Amygdala (tissue), 56 donors: ENCODE measurements around the gene ZMIZ1.

Experiments
- DNase-seq, 56 donors: peaks; one replicate each; lab custom pipeline; 2025; lab: John Stamatoyannopoulos, UW

The ZMIZ1 gene

DNA sequence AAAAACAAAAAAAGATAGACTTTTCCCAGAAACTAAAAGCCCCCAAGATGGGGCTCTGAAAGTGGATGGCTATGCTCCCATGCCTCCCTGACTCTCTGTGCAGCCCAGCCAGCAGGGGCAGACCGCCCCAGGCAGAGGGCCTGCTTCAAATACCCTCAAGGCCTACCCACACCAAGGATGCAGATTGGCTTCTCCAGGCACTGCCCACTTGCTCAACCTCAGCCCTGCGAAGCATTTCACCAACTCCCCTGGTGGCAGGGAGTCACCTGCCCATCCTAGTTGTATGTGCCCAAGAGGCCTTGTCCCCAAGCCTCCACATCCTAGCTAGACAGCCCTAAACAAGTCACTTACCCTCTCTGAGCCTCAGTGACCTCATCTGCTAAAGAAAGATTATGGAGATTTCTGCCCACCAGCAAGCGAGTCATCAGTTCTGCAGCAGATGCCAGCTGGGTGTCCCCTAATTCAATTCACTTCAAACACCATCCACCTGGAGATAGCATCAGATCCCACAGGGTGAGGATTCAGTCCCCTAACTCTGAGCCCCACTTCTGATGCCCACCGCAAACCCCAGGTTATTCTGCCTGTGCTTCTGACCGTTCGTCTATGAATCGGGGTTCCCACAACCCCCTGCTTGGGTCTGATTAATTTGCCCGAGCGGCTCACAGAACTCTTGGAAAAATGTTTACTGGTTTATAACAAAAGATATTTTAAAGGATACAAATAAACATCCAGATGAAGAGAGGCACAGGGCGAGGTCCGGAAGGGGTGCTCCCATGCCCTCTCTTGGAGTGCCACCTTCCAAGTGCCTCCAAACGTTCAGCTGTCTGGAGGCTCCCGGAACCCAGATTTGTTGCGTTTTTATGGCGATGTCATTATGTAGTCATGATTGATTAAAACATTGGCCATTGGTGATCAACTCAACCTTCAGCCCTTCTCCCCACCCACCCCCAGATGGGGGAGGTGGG is 18.6 kb upstream of the ZMIZ1 start:
- no peak for DNase-seq

DNA sequence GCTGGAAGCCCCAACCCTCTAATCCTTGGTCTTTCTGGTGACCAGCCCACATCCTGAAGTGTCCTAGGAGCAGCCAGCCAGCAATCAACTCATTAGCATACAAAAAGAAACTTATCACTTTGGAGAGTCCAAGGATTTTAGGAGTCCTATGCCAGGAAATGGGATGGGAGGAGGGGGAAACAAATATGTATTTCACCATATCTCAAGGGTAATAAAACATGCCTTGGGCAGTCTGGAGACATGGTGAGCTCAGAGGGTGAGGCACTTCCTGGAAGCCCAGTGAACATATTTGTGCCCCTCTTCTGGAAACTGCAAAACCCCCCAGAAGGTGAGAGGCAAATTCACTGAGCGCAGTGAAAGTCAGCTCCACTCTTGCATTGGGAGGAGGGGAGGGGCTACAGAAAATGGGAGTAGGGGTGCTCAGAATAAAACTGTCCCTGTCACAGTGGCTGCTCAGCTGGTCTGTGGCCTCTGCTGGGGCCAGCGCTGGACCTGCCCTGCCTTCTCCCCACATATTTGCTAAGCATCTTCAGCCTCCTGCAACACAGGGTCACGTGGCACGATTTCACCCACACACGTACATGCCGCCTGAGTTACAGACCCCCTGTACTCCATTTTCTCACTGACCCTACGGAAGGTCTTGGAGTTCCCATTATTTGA is 17.7 kb upstream of the ZMIZ1 start:
- no peak for DNase-seq

DNA sequence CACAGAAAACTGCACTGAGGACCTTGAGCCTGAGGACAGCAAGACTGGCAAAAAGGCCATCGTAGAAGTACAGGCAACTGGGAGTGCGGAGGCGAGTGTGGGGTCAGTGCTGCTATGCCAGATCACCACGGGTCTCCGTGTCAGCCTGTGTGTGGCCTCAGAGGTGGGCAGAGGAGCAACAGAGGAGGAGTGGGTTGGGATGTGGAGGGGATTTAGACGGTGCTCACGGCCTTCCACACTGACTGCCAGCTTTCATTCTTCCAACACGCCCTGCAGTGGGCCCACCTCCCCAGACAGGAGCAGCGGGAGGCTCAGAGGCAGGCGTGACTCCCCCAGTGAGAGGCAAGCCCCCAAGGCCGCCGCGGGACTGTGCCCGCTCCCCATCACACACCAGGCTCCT is 17.0 kb upstream of the ZMIZ1 start:
- DNase-seq, result no peak

DNA sequence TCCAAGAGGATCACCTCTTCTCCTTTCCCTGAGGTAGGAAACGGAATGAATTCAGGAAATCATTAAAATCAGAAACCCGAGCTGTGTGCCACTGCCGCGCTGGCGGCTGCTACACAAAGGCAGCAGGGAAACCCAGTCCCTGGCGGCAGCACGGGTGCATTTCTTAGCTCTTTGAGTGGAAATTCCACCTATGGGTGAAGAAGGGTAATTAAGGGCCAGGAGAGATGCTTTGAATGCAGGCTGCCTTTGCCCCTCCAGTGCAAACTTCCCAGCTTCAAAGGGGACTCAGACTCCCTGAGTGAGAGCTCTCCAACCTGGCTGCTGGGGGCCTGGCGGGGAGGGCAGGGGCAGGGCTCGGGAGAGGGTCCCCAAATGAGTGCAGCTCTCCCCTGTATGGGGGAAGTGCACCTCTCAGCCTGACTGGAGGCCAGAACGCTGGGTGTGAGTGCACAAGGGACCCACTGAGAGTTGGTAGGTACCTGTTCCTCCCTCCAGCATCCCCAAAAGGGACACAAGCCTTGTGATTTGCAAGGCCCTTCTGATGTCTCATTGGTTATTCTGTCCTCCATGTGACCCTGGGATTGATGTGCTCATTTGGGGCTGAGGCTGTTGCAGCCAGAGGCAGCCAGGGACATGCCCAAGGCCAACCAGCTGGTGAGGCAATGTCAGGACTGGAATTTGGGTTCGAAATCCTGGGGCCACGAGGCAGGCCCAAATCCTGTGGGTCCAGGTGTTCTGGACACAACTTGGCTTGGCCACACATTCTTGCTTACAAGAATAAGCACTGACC is 16.3 kb upstream of the ZMIZ1 start:
- no peak for DNase-seq

DNA sequence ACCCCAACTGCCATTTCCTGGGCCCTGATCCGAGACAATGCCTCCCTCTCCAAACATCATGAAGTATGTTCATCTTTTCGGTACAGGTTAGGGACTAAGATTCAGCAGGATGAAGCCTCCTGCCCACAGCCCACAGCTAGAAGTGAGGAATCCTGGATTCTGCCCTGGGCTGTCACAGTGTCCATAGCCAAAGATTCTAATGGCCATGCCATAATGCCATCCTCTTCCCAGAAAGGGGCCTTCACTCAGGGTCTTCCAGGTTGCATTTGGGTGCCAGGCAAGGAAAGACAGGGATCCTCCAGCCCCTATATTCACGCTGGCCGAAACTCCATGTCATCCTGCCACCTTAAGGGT is 15.7 kb upstream of the ZMIZ1 start:
- DNase-seq, result no peak

DNA sequence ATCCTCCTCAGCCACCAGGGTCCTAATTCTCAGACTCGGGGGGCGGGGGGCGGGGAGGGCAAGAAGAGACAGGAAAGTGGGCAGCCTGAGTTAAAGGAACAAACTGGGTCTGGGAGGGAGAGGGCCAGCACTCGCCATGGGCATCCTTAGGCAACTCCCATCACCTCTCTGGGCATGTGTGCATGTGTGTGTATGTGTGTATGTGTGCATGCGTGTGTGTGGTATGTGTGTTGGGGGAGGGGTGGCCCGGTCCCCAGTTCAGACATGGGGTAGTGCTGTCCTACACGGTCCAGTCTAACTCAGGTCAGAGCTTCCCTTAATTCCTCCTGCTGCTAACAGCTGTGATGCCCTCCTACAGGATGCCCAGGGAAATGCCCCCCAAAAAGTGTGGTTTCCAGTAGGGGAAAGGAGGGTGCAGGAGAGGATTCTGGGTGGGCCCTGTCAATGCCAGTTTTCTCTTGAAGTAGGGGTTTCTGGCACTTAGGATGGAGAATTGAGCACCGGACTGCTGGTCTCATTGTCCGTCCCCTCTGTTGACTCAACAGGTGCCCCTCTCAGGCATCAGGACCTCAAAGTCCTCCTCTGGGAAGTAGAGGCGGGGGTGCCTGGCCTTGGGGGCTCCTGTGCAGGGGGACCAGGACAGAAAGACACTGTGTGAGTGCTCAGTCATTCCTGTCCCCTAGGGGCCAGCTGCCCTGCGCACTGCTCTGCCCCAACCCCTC is 15.1 kb upstream of the ZMIZ1 start:
- DNase-seq, result no peak

DNA sequence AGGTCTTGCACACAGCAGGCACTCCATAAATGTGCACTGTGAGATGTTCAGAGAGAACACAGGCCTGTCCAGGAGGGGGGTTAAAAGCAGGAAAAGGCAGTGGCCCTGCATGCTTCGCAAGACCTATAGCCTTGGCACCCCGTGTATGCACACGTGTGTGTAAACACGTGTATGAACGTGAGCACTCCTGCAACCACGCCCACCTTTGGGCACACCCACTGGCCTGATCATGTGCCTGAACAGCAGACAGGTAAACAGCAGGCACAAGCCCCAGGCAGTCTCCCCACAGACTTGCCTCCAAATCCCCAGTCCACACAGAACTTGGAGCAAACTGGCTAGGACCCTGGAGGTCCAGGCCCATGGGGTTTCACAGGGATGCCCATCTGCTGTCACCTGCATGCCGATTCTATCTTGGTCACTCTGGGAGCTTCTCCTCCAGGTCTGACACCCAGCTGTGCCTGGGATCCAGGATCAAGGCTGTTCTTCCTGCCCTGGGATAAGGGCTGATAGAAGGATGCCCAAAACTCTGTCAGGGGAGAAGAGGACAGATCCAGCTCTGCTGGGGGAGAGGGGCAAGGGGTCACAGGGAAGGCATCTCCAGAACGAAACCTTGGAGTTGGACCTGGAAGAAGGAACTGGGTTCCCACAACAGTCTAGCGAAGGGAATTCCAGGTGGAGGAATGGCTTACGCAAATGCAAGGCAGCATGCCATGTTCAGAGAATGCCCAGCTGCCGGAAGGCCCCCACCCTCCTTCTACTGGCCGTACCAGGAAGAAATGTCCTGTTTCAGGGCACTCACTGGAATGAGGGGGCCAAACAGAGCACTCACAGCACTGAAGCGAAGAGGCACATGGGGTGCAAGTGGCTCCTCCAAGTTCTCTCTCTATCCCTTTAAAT is 14.3 kb upstream of the ZMIZ1 start:
- DNase-seq, result no peak

DNA sequence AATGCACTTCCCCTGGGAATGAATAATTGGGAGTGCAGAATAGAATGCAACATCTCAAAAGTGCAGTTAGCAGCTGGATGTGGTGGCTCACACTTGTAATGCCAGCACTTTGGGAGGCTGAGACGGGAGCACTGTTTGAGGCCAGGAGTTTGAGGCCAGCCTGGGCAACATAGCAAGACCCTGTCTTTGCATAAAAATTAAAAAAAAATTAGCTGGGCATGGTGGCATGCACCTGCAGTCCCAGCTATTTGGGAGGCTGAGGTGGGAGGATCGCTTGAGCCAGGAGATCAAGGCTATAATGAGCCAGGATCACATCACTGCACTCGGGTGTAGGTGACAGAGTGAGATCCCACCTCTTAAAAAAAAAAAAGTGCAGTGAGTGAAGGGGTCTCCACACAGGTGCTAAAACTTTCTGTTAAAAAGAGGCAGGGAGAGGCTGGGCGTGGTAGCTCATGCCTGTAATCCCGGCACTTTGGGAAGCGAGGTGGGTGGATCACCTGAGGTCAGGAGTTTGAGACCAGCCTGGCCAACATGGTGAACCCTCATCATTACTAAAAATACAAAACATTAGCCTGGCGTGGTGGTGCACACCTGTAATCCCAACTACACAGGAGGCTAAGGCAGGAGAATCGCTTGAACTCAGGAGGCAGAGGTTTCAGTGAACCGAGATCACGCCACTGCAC is 13.5 kb upstream of the ZMIZ1 start:
- no peak for DNase-seq

DNA sequence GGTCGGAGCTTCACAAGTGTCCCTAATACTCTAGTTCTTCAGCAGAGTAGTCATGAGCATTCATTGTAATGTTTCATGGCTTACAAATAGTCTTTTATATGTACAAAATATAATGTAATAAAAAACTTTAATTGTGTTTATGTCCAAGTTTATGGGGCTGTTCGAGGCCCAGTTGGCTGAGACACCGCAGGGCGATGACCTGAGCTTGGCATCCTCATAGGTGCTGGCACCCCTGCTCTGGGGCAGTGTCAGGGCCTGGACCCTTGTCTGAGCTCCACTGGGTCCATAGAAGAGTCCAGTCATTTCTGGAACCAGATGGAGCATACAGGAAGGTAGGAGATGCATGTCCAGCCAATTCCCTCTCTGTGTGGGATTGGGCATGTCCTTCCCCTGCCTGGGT is 12.9 kb upstream of the ZMIZ1 start:
- no peak for DNase-seq

DNA sequence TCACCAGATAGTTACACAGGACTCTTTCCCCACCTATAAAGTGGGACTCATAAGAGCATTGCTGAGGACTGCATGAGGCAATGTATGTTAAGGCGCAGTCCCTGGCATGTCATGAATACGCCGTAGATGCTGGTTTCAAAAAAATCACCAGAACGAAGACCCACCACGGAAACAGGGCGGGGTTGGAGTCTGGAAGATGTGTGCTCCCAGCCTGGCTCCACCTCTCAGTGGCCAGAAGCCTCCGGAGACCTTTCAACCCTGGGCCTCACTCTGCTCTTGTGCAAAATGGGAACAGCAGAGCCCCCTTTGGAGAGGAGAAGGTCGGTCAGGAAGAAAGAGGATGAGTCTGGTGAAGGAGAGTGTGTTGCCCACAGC is 12.4 kb upstream of the ZMIZ1 start:
- DNase-seq, result no peak

DNA sequence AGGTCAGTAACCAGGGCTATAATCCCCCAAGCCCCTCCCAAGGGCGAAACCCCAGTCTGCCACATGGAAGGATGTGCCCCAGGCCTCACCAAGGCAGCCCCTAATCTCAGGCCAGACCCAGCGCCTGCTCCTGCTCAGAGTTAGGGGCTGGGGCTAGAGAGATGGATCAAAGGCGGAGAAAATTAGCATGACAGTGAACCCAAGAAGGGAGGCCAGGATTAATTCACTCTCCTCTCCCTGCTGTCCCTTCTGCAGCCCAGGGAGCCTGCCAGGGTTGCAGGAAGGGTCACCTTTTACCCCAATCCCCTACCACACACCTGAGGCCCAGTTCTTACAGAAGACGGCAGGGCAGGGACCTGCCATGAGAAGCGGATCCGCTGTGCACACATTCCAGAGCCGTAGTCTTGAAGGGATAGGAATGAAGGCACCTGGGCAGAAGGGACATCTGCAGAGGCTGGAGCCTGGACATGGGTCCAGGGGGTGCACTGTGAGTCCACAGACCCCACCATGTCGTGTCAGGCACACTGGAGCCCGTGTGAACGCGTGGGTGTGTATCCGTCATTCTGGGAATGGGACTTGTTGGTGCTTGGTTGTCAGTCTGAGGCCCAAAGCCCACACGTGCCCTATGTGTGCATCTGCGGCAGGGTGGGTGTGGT is 11.9 kb upstream of the ZMIZ1 start:
- DNase-seq, result no peak

DNA sequence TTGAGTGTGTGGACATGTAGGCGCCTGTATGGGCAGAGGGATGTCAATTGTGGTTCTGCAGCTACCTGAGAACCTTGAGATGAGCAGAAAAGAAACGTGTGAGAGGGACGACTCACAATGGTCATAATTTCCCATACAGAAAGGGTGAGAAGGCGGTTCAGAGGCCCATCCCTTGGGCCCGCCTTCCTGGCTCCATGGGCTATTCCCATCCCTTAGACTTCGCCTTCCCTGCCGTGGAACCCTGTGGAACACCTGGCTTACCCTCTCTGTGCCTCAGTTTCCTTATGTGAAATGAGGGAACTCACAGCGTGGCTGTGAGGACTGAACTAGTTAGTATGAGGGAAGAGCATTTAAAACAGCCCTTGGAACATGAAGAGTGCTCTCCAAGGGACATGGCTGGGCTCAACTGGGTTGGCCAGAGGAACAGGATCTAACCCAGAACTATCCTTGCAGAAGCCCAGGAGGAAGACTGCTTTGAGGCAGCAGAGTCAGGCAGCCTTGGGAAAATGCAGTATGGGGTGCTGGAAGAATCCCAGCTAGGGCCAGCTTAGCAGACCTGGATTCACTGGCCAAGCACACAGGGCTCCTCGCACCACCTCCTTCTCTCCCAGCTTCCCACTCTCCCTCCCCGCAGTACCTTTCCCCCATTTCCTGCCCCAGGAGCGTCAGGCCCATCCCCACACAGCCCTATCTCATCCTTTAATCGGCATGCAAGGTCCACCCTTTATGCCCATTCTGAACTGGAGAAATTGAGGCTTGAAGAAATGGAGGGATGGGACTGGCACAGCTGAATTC is 11.1 kb upstream of the ZMIZ1 start:
- DNase-seq, result no peak

DNA sequence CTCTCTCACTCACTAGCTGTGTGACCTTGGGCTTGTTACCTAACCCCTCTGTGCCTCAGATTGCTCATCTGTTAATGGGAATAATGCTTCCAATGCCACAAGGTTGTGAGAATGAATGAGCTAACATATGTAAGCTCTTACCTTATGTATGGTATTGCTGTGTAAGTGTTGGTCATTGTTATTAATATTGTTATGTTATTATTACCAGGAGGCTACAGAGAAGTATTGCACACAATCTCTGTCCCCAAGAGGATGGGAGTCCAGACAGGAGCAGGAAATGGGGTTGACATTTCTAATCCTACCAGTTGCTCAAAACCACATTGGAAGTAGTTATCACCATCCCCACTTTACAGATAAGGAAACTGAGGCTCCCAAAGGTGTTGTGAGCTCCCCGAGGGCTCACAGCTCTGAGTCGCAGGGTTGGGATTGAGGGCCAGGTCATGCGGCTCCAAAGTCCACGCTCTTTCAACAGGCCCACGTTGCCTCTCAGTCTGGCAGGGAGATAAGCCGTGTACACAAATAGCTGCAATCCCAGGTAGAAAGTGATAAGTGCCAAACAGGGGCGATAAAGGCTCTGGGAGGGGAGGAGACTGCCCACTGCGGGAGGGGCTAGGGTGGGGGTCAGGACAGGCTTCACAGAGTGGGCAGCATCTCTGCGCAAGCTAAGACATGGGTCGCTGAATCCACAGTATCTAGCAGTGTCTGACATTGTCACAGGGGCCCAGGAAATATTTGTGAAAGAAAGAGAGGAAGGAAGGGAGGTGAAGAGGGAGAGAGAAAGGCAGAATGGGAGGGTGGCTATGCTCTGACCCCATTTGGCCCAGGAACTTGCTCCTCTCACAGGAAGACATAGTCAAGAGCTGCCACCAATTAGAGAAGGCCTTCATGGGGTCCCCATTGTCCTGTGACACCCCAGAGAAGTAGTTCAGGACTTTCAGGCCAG is 9.6 kb upstream of the ZMIZ1 start:
- no peak for DNase-seq

DNA sequence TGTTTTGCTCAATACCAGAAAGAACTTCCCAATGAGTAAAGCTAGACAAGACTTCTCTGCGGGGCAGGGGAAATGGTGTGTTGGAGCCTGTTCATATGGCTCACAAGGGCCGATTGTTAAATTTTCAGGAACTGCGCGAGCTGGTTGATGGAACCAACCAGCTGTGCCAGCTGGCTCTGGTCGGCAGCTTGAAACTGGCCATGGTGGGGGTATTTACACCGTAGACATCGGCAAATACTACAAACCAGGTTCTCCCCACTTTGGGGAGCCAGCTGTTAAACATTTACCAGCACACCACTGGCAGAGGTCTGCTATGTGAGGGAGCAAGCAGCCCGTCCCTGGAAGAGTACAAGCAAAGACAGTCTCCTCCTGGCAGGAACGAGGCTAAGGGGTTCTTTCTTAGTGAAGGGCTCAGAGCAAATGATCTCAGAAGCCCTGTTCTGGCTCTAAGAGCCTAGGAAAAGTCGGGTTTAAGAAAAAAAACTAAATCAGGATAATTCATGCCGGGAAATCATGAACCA is 8.8 kb upstream of the ZMIZ1 start:
- DNase-seq, result peak in 45 of 56 donors; percentile 15 to 83 (median 61)

DNA sequence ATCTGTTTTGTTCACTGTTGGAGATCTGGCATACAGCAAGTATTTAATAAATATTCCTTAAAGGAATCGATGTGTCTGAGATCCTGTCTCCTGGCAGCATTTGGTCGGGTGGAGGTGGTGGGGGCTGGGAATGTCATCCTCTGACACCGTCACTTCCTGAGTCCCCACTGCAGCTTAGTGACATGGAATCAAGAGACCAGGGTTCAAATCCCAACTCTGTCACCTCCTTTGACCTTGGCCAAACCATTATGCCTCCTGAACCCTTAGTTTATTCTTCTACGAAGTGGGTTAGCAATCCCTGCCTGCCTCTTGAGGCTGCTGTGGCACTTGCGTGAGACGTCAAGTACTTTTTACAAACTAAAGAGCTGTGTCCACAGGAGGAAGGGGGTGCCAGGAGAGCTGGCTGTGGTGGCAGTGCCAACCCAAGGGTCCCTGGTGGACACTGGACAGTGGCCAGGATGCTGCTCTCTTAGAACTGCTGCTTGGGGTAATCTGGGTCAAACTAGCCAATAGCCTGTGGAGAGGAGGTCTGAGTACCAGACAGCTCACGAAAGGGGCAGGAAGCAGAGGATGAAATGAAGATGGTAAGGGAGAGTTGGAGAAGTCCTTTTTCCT is 8.0 kb upstream of the ZMIZ1 start:
- DNase-seq, result no peak
